Panc1 (cell line): Measurements from ENCODE around the gene ACOT12. TPM values are rescaled to one million over a fixed set of nuclear protein-coding genes. Genes with fewer than 3 reads are reported as not detected.

Experiments used
- ATAC-seq: fragments of 200-7000 bp; cut with Tn5 transposase; 2 replicates; pipeline ENCODE4 v1.9.1; 2020; ENCODE audit warnings: mild to moderate bottlenecking, moderate library complexity
- BruUV-seq: library from RNA; stranded (reverse); fragments of 400-500 nt; replicated peaks from 2 replicates; lab custom pipeline; 2021; lab: Mats Ljungman, UMichigan
- CTCF ChIA-PET: fragments of 300-600 bp; sonication (Branson Sonifier 250); formaldehyde crosslinking; loops from one replicate; lab custom pipeline; 2022; ENCODE audit warnings: antibody characterized with exemption; lab: Charles Lee
- POLR2A ChIA-PET: fragments of 300-600 bp; sonication (Branson Sonifier 250); formaldehyde crosslinking; loops from one replicate; lab custom pipeline; 2022; ENCODE audit warnings: antibody characterized with exemption; lab: Charles Lee
- DNase-seq: peaks from one replicate; pipeline ENCODE4 v3.0.0-alpha.2; 2010; ENCODE audit warnings: low read depth, low spot score
- H3K27ac ChIP-seq: 2 replicates; pipeline ENCODE4 v1.5.1; 2011; ENCODE audit warnings: mild to moderate bottlenecking, low read length, inconsistent platforms
- H3K27me3 ChIP-seq: fragments of 200-500 bp; sonication (Bioruptor generic); 2 replicates; pipeline ENCODE4 v1.6.0; 2014; ENCODE audit warnings: low read length, inconsistent platforms; ENCODE audit not compliant: control insufficient read depth, insufficient read depth
- H3K36me3 ChIP-seq: fragments of 200-500 bp; sonication (Bioruptor generic); 2 replicates; pipeline ENCODE4 v1.5.1; 2014; ENCODE audit warnings: inconsistent platforms, mild to moderate bottlenecking, low read length, moderate library complexity; ENCODE audit not compliant: control insufficient read depth, insufficient read depth
- H3K4me1 ChIP-seq: 2 replicates; pipeline ENCODE4 v1.5.1; 2011; ENCODE audit warnings: inconsistent platforms, mild to moderate bottlenecking, low read length, moderate library complexity; ENCODE audit not compliant: control insufficient read depth, insufficient read depth
- H3K4me3 ChIP-seq, 2 experiments: 2 replicates each; pipeline ENCODE4 v1.5.1; 2011 to 2012; ENCODE audit warnings: low read depth in 2 of 2, low read length in 2 of 2, mild to moderate bottlenecking in 2 of 2, inconsistent platforms in 1 of 2, moderate library complexity in 1 of 2
- H3K9me3 ChIP-seq: fragments of 200-500 bp; sonication (Bioruptor generic); 2 replicates; pipeline ENCODE4 v1.5.1; 2014; ENCODE audit warnings: low read depth, mild to moderate bottlenecking, inconsistent platforms, low read length, moderate library complexity; ENCODE audit not compliant: control insufficient read depth, insufficient read depth
- POLR2AphosphoS5 ChIP-seq: IDR thresholded peaks from 2 replicates; pipeline ENCODE4 v1.6.1; 2012; ENCODE audit warnings: mild to moderate bottlenecking, low read depth, low read length, moderate library complexity
- SIN3A ChIP-seq: IDR thresholded peaks from 2 replicates; pipeline ENCODE4 v1.6.1; 2012; ENCODE audit warnings: low read depth, mild to moderate bottlenecking, low read length, moderate library complexity, borderline replicate concordance; ENCODE audit not compliant: insufficient read depth
- TCF7L2 ChIP-seq: IDR thresholded peaks from 2 replicates; pipeline ENCODE4 v1.6.1; 2011; ENCODE audit warnings: mild to moderate bottlenecking, low read depth, low read length, inconsistent platforms
- in situ Hi-C: cut with HindIII; loops from 2 replicates; pipeline ENCODE4 v1.10.0; 2016; ENCODE audit warnings: low sequenced_read_pairs, low pct_unique_long_range_greater_than_20kb
- intact Hi-C: fragments of 100-400 bp; cut with micrococcal nuclease; formaldehyde crosslinking; loops from one replicate; pipeline ENCODE4 v1.10.0; 2022; ENCODE audit not compliant: unreplicated experiment
- total RNA-seq: library from RNA; stranded (reverse); gene quantifications from one replicate; pipeline ENCODE4 v1.2.1, GENCODE V29; 2021; ENCODE audit not compliant: unreplicated experiment
- TF ChIP-seq, protein P1 (sequence below), 2 experiments: IDR thresholded peaks; 2 replicates each; pipeline ENCODE4 v1.6.1; 2011 to 2012; ENCODE audit warnings: low read depth in 2 of 2, control low read depth in 1 of 2, low read length in 1 of 2, mild to moderate bottlenecking in 1 of 2, moderate library complexity in 1 of 2; ENCODE audit not compliant: insufficient read depth in 1 of 2
- TF ChIP-seq, protein P2 (sequence below): fragments of 450-650 bp; IDR thresholded peaks from 2 replicates; pipeline ENCODE4 v1.5.1; 2017; ENCODE audit warnings: mild to moderate bottlenecking

The ACOT12 gene
- total RNA-seq, 1 experiment from 2014 or later, result 0.74 TPM

- Histone ChIP-seq H3K36me3 (peaks cover 15% of the 10 kb centered on the region; the same call in 1 of the 2 replicates), H3K27ac (no peak overlapping the region), H3K9me3 (no peaks in the 10 kb centered on the region), H3K27me3 (no peaks in the 10 kb centered on the region), H3K4me1 (no peaks in the 10 kb centered on the region), H3K4me3 (no peak overlapping the region)
- CTCF ChIA-PET, result no interaction called here
- no TSS peak for BruUV-seq
- ATAC-seq (no peak), DNase-seq (no peak)
- in situ Hi-C loops, result no loop called here
- intact Hi-C loops, result no loop called here
- POLR2A ChIA-PET, result no interaction called here
- TF ChIP-seq, protein P1, sequence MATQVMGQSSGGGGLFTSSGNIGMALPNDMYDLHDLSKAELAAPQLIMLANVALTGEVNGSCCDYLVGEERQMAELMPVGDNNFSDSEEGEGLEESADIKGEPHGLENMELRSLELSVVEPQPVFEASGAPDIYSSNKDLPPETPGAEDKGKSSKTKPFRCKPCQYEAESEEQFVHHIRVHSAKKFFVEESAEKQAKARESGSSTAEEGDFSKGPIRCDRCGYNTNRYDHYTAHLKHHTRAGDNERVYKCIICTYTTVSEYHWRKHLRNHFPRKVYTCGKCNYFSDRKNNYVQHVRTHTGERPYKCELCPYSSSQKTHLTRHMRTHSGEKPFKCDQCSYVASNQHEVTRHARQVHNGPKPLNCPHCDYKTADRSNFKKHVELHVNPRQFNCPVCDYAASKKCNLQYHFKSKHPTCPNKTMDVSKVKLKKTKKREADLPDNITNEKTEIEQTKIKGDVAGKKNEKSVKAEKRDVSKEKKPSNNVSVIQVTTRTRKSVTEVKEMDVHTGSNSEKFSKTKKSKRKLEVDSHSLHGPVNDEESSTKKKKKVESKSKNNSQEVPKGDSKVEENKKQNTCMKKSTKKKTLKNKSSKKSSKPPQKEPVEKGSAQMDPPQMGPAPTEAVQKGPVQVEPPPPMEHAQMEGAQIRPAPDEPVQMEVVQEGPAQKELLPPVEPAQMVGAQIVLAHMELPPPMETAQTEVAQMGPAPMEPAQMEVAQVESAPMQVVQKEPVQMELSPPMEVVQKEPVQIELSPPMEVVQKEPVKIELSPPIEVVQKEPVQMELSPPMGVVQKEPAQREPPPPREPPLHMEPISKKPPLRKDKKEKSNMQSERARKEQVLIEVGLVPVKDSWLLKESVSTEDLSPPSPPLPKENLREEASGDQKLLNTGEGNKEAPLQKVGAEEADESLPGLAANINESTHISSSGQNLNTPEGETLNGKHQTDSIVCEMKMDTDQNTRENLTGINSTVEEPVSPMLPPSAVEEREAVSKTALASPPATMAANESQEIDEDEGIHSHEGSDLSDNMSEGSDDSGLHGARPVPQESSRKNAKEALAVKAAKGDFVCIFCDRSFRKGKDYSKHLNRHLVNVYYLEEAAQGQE (IDR thresholded peaks at IDR 0.05; ENCODE audit: insufficient read depth in 1 of 2, low read depth in 2 of 2, low read length in 1 of 2), result no peak
- TF ChIP-seq POLR2AphosphoS5 (no peak), SIN3A (no peak), TCF7L2 (no peak)
- TF ChIP-seq, protein P2, sequence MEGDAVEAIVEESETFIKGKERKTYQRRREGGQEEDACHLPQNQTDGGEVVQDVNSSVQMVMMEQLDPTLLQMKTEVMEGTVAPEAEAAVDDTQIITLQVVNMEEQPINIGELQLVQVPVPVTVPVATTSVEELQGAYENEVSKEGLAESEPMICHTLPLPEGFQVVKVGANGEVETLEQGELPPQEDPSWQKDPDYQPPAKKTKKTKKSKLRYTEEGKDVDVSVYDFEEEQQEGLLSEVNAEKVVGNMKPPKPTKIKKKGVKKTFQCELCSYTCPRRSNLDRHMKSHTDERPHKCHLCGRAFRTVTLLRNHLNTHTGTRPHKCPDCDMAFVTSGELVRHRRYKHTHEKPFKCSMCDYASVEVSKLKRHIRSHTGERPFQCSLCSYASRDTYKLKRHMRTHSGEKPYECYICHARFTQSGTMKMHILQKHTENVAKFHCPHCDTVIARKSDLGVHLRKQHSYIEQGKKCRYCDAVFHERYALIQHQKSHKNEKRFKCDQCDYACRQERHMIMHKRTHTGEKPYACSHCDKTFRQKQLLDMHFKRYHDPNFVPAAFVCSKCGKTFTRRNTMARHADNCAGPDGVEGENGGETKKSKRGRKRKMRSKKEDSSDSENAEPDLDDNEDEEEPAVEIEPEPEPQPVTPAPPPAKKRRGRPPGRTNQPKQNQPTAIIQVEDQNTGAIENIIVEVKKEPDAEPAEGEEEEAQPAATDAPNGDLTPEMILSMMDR, result no peak
Observed at GRCh38 chr5:81313686-81314085, 80.2 kb downstream of the ACOT12 start.

DNA sequence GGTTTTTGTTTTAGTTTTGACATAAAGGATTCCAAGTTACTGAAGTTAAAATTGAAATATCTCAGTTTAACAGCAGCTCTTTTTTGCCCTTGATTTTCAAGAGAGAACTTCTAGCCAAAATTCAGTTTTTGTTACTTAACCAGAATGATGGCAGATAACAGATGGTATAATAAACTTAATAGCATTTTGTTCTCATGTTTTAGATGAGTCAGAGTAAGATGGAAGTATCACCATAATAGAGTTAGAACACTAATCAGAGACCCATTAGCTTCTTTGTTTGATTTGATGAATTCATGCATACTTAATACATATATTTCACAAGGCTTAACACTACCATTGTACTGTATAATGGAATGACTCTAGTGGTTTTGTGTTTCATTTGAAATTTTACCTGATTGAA is 80.7 kb downstream of the ACOT12 start:
- Histone ChIP-seq H3K36me3 (peaks cover 15% of the 10 kb centered on the region; the same call in 1 of the 2 replicates), H3K27ac (no peak overlapping the region), H3K4me1 (no peaks in the 10 kb centered on the region), H3K4me3 (no peak overlapping the region), H3K9me3 (no peaks in the 10 kb centered on the region), H3K27me3 (no peaks in the 10 kb centered on the region)
- BruUV-seq, result no TSS peak
- ATAC-seq (no peak), DNase-seq (no peak)
- POLR2A ChIA-PET, result no interaction called here
- TF ChIP-seq, protein P1 (IDR thresholded peaks at IDR 0.05; ENCODE audit: insufficient read depth in 1 of 2, low read depth in 2 of 2, low read length in 1 of 2), result no peak
- TF ChIP-seq, protein P2, result no peak
- TF ChIP-seq TCF7L2, result no peak
- TF ChIP-seq SIN3A, result no peak
- no peak for TF ChIP-seq POLR2AphosphoS5
- in situ Hi-C loops, result no loop called here
- CTCF ChIA-PET, result no interaction called here
- intact Hi-C loops, result no loop called here
